Measurements from ENCODE around the gene ABCC8.

DNA sequence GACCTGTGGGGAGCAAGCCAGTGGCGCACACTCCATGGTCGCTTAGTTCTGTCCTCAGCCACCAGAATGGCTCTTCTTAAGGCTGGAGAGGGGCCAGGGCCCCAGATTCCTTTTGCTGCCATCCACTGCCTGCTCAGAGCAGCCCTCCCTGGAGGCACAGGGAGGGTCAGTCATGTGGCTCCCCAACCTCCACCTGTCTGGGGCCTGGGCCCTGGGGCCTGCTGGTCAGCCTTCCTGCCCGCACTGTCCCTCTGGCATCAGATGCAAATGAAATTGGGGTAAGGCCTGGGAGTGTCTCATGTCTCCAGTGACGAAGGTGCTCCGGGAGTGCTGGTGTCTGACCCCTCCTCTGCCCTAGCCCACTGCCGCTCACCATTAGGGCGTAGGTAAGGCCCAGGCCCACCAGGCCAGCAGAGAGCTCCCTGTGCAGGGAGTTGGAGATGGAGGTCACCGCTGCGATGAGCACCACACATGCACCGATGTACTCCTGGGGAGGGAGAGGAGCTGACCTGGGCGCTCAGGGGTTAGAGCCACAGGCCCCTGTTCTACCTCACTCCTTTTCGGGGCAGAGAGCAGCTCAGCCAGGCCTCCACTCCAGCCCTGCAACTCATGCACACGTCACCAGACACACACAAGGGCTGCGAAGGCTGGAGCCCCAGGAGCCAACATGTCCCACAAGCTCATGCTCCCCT, 79.2 kb downstream of the ABCC8 start:
- TF ChIP-seq POLR2A (IDR thresholded peaks at IDR 0.05; ENCODE audit: low read depth, low read length), result no peak
- no peak for TF ChIP-seq POLR2AphosphoS5 (IDR thresholded peaks at IDR 0.05; ENCODE audit: low read depth, low read length)
